ENCODE results near the gene VENTX.
"Not testable (repeated sequence)": the region's sequence is repeated elsewhere in the genome, so short reads cannot be mapped to it uniquely, and the experiment has no call there.

The VENTX gene

GRCh38 chr10:133259602-133259989 is 21.9 kb downstream of the VENTX start:
- no peak for DNase-seq

GRCh38 chr10:133260895-133261725 is 23.5 kb downstream of the VENTX start:
- DNase-seq: peak; percentile 38

DNA sequence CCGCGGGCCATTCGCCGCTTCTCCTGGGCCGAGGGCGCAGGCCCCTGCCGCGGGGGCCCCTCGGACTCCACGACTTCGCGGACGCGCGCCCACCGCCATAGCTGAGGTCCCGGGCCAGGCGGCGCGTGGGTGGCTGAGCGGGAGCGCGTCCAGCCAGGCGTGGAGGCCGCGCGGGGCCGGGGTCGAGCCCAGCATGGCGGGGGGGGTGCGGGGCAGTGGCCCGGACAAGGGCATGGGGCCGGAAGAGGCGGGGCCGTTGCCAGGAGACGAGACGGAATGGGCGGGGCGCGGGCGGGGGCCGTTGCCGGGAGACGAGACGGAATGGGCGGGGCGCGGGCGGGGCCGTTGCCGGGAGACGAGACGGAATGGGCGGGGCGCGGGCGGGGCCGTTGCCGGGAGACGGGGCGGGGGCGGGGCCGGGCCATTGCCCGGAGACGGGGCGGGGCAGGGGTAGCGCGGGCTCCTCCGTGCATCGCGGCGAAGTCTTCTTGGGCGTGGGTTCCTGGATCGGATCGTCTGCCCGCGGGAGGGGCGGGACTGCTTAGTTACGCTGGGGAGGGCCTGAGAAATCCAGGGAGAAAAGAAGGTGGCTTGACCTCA is 24.2 kb downstream of the VENTX start:
- DNase-seq: peak; percentile 62

DNA sequence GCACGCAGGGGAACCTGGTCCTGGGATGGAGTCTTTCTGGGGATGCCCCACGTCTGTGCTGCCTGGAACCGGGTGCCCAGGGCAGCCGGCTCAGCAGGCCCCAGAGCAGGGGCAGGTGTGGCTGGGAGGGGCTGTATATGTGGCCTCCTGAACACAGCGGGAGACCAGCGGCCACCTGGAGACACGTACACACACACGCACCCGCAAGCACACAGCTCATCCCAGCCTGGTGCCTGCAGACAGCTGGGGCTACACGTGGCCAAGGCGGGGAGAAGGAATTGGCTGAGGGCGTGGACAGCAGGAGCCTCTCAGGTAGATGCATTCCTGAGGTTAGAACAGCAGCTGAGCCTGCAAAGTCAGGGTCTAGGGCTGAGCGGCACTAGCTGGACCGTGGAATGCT is 25.0 kb downstream of the VENTX start:
- no peak for DNase-seq

GRCh38 chr10:133263674-133264073 is 26.0 kb downstream of the VENTX start:
- no peak for DNase-seq

DNA sequence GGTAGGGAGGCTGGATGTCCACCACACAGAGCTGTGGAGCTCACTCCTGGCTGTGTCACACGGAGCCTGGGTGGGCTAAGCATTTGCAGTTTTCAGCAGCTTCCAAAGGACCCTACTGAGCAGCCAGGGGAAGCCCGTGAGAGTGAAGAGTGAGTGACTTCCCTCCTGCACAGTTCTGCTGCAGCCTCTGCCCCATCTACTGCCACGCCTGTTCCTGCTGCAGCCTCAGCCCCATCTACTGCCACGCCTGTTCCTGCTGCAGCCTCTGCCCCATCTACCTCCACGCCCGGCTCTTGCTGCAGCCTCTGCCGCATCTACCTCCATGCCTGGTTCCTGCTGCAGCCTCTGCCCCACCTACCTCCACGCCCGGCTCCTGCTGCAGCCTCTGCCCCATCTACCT is 26.8 kb downstream of the VENTX start:
- no peak for DNase-seq

- DNase-seq: not testable (repeated sequence)
Observed at GRCh38 chr10:133265052-133265451, 27.4 kb downstream of the VENTX start.

GRCh38 chr10:133266056-133266795 is 28.6 kb downstream of the VENTX start:
- DNase-seq: no peak

- no peak for DNase-seq
Observed at GRCh38 chr10:133267293-133267692, 29.6 kb downstream of the VENTX start.

- DNase-seq: no peak
Observed at GRCh38 chr10:133267829-133268228, 30.2 kb downstream of the VENTX start.

DNA sequence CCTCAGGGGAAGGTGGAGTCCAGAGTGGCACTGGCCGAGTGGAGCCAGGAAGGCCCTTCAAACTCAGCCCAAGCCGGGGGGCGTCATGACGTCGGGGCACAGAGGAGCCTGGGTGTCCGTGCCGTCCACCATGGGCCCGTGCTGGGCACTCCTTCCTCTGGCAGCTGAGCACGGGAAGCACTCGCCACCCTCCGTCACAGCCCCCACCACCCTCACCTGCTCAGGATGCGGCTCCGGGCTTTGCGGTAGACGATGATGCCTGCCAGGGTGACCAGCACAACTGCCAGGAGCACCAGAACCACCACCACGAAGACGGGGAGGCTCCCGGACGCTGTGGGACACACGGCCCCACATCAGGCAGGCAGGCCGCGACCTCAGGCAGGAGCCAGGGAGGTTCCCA is 30.9 kb downstream of the VENTX start:
- no peak for DNase-seq

- no peak for DNase-seq
Observed at GRCh38 chr10:133269367-133269766, 31.7 kb downstream of the VENTX start.

GRCh38 chr10:133270204-133270603 is 32.5 kb downstream of the VENTX start:
- no peak for DNase-seq

DNA sequence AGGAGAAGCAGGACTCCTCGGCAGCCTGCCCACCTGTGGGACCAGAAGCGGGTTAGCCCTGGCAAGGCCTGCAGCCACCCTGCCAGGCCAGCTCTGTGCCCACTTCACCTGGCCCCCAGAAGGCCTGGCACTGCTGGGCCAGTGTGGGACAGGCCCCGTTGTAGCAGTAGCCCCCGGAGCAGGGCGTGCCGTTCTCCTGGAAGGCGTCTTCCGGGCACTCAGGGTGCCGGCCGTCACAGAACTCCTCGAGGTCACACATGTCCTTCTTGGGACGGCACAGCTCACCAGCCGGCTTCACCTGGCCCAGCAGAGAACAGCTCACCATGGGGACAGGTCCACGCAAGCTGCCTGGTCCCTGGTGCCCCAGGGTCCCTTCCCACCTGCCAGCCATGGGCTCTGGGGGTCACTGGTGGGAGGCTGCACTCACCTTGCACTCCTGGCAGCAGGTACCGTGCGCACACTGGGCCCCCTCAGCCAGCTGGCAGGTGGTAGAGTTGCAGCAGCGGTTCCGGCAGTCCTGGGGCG is 33.2 kb downstream of the VENTX start:
- DNase-seq: no peak

DNA sequence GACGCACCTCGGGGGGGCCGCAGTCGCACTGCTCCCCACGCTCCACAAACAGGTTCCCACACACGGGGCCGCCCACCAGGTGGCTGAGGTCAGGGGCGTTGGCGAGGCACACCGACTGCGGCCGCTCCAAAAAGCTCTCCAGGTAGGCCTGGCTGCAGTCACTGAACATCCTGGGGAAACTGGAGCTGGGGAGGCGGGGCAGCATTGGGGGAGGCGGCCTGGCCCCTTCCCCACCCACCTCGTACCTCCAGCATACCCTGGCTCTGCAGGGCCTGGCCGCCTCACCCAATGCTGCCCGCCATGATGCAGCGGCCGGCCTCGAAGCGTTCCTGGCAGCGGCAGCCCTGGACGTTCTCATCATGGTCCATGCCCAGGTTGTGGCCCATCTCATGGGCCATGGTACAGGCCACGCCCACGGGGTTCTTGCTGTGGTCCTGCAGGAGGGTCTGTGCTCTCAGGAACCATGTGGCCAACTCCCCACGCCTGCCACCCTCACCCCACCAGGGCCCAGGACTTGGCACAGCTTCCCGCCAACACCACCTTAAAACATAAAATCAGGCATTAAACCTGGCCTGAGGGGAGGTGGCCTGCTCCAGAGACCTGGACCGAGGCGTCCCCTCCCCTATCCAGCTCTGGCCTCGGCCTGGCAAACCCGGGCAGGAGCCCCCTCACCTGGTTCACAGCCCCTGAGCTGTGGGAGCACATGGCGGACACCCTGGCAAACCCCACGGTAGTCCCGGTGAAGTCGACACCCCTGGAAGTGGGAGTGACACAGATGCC is 34.1 kb downstream of the VENTX start:
- no peak for DNase-seq

DNA sequence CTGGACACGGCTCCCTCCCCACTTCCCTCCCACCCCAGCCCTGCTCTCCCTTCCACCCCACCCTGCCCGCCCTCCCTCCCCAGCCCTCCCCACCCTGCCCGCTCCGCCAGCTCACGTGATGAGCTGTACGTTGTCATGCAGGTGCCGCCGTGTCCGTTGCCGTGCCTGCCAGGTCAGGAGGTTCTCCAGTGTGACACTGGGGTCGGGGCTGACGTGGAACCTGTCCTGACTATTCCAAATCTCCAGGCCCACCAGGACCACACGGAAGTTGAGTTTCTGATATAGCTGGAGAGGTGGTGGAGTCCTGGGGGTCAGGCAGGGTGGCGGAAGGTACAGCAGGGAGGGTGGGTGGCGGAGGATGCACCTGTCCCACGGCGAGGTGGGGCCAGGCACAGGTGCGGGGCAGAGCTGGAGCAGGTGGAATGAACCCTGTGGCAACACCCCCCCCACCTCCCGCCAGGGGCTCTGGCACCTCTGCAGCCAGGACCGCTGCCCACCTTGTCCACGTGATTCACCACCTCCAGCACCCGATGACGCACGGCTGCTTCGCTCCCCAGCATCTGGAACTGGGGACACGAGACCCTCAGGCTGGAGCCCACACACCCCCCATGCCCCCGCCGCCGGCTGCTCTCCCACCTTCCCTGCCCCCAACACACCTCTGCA is 34.8 kb downstream of the VENTX start:
- DNase-seq: no peak

- no peak for DNase-seq
Observed at GRCh38 chr10:133272964-133273420, 35.3 kb downstream of the VENTX start.

DNA sequence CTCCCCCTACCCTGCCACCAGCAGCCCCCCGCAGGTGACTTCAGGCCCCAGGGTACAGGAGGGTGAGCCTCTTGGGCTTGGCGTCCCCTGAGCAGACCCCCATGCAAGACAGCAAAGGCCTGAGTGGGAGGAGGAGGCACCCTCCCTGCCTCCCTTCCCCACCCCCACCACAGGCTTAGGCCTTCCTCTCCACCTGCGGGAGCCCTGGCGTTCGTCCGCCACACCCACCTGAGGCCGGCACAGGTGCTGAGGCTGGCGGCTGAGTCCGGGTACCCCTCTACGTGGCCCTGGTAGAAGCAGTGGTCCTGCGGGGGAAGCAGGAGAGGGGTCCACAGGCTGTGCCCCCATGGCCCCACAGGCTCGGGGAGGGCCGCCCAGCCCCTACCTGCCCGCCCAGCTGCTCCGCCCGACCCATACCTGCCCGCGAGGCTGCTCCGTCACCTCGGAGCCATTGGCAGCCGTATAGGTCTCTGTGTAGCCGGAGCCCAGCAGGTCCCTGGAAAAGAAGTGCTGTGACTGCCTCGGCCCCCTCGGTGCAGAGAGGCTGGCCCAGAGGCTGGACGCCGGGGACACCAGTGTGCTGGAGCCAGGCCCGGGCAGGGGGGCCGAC is 36.0 kb downstream of the VENTX start:
- DNase-seq: no peak

DNA sequence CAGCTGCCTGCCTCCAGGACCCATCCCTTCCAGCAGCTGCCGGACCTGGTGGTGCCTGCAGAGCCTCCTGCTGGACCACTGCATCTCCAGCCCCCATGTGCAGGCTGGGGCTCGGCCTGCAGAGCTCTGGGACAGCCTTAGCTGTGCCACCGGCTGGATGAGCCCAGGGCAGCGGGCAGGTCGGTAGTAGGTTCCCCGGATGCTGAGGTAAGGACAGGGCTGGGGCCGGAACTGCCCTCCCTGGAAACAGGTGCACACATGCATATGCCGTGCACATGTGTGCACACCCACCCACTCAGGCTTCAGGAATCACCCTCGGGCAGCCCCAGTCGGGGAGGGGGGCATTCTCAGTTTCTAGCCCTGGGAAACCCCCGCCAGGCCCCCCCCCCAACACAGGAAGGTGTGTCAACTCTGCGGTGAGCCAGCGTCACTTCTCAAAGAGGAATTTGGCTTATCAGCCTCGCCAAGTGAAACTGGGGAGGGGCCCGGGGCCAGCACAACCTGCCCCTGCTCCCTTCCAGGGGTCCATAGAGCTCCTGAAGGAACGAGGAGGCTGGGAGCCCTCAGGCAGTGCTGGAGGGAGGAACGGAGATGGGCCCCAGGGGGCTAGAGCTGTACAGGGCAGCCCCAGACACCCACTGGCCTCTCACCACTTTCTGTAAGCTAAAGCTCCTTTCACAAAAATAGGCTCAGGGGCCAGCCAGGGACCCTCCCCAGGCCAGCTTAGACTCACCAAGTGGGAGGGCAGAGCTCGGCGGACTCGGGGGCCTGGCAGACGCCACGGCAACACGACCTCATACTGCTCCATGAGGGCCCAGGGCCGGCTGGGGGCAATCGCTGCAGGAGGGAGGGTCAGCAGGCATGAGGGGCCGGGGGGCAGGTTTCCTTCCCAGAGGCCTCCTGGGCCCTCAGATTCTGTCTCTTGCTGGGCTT is 37.4 kb downstream of the VENTX start:
- DNase-seq: no peak

DNA sequence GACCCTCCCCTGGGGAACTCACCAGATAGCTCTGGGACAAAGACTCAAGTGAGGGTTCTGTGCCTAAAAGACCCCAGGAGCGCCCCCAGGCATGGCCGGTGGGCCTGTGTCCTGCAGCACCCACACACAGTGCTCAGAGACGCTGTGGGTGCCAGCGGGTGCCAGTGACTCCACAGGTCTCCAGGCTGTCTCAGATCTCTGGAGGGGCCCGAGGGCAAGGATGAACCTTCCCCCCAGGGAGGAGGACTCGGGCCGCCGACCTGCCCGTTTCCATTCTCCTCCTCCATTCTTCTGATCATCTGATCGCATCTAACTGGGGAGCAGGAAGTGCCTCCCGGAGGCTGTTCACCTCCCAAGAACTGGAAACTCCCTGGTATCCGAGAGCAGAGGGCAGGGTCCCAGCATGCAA is 38.0 kb downstream of the VENTX start:
- DNase-seq: no peak

GRCh38 chr10:133276100-133276434 is 38.4 kb downstream of the VENTX start:
- DNase-seq: no peak

Data from EL (cell line).